ENCODE data around the gene DMAP1.

Gene DMAP1

GRCh38 chr1:44256762-44257554 is 43.7 kb downstream of the DMAP1 start:
- no peak for DNase-seq

- DNase-seq = no peak
Measured at GRCh38 chr1:44259090-44259489, 45.8 kb downstream of the DMAP1 start.

GRCh38 chr1:44260792-44261170 is 47.5 kb downstream of the DMAP1 start:
- DNase-seq = no peak

- DNase-seq = no peak
Measured at GRCh38 chr1:44261171-44261817, 48.0 kb downstream of the DMAP1 start.

GRCh38 chr1:44261962-44262361 is 48.7 kb downstream of the DMAP1 start:
- no peak for DNase-seq

GRCh38 chr1:44262414-44262813 is 49.1 kb downstream of the DMAP1 start:
- no peak for DNase-seq

GRCh38 chr1:44262816-44263567 is 49.7 kb downstream of the DMAP1 start:
- DNase-seq = no peak

GRCh38 chr1:44263568-44264450 is 50.5 kb downstream of the DMAP1 start:
- no peak for DNase-seq

GRCh38 chr1:44264451-44264771 is 51.1 kb downstream of the DMAP1 start:
- DNase-seq = no peak

- no peak for DNase-seq
Measured at GRCh38 chr1:44265656-44266358, 52.5 kb downstream of the DMAP1 start.

GRCh38 chr1:44266400-44267344 is 53.4 kb downstream of the DMAP1 start:
- no peak for DNase-seq

- DNase-seq = no peak
Measured at GRCh38 chr1:44267438-44267837, 54.2 kb downstream of the DMAP1 start.

- no peak for DNase-seq
Measured at GRCh38 chr1:44268054-44268453, 54.8 kb downstream of the DMAP1 start.
